SK-N-DZ (cell line): ENCODE data around the gene TMEM121B.

Experiments
- DNase-seq: peaks from one replicate; pipeline ENCODE4 v3.0.0-alpha.2; 2015; ENCODE audit warnings: low spot score

TMEM121B gene

DNA sequence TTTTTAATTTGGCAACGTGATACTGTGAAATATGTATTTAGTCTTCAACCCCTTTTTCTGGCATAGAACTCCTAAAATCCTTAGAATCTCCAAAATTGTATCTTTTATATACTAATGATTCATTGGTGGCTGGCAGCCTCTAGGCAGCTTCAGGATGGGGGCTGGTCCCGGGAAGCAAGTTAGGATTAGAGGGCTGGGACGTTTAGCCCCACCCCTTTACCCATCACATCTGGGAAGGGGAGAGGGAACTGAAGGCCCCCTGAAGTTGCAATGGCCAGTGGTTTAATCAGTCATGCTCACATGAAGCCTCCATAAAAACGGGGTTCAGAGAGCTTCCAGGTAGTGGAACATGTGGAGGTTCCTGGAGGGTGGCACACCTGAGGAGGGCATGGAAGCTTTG is 29.3 kb downstream of the TMEM121B start:
- no peak for DNase-seq

DNA sequence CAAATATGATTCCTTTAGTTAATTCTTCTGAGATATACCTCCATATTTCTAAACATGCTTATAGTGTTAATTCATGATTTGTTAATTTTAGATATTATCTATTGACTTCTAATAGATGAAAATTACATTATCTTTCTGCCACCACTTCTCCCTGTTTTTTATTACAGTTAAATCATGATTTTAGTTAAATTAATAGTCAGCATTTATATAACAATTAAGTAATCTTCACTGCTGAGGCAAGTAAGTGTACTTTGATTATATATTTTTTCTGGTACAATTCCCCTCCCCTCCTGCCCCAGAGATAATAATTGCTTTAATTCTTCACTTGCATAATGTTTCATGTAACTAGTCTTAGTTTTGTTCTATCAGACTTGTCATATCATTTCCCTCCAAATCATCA is 30.6 kb downstream of the TMEM121B start:
- DNase-seq: no peak

GRCh38 chr22:17087498-17088131 is 33.5 kb downstream of the TMEM121B start:
- no peak for DNase-seq

DNA sequence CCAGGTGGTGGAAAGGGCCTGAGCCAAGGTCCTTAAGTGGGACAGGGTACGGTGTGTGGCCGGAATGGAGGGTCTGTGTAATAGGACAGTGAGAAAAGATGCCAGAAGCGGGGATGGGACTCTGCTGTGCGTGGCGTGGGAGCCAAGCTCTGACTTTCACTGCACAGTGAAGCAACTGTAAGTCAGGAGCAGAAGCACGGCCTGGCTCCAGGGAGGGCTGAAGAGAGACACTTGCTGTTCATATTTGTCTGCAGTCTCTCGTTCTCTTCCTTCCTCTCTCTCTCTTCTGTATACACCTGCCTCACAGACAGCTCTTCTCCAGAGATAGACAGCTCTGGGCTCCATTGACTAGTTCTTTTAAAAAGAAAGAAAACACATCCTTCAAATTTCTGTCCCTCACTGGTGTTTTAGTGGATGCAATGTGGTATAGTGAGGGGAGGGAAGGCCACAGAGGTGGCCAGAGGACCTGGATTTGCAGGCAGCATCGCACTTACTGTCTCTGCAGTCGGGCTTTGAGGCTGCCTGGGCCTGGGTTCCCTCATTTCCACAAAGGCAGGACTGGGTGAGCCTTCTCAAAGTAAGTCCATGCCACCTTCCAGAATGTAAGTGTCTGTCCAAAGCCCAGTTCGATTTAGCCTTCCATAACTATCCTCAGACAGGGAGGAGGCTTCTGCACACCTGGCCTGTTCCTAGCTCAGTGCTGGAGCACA is 34.2 kb downstream of the TMEM121B start:
- DNase-seq: no peak

DNA sequence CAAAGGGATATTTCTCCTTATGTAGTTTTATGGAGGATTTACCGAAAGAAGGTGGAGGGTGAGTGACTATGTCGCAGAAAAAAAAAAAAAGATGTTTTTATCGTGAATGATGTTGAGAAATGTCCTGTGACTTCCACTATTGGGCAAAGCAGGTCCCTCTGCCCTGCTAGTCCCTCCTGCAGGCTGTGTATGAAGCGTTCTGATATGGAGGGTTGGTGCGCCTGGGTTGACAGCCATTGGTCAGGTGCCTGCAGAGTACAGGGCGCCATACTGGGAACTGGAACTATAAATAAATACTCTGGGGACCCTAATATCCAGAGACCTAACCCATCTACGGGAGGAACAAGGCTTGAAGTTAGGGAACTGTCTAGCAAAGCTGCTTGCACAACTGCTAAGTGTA is 34.9 kb downstream of the TMEM121B start:
- DNase-seq: no peak

DNA sequence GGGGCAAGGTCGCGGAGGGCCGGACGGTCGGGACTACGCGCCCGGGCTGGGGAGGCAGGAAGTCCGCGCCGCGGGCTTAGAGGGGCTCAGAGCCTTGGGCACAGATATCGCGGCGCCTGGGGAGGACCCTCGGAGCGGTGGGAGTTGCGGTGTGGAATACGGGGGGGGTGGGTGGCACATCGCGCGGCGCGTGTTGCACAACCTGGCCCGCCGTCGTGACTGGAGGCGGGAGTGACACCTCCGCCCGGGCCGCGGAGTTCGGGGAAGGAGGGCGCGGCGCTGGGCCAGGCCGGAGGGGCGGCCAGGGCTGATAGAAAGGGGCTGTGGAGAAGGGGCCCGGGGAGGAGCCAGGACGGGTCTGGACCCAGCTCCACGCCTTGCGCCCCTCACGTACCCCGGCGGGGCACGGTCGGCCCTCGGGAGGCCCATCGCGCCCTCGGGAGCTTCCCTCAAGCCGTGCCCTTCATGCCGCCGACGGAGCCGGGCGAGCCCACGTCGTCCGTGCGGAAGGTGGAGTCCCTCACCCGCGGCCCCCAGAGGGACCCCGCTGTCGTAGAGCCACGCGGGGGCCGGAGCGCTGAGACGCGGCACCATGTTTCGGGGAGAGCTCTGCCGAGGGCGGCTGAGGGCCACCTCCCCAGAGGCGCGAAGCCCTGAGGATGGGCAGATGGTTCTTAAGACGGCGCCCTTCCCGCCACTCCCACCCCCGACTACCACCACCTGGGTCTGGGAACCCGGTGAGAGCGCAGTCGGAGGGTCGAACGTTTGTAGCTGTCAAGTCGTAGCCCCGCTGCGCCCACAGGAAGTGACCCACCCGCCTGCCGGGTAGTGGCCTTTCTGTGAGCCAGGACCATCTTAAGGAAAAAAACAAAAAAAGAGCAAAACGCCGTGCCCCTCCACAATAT is 35.6 kb downstream of the TMEM121B start:
- DNase-seq: no peak

GRCh38 chr22:17084554-17085276 is 36.4 kb downstream of the TMEM121B start, which contains the start of gene IL17RA:
IL17RA (plus strand) TSS chr22:17085000; CDS start chr22:17085092, 92 bp downstream.
- peak; percentile 75 for DNase-seq

- DNase-seq: no peak
These were observed 37.2 kb downstream of the TMEM121B start for GRCh38 chr22:17083811-17084441.

DNA sequence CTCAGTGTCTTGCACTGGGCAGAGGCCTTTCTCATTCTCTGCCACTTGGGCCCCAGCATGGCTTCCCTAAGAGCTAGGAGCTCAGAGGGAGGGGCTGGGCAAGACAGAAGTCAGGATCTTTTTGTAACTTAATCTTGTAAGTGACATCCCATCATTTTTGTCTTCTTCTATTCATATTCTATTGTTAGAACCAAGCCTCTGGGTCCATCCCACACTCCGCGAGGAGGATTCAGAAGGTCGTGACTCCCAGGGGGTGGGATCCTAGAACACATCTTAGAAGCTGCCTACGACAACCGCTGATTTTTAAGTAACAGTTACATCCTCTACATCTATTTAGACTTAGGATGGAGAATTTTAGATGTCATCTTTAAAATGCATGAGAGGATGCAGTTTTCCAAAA is 37.9 kb downstream of the TMEM121B start:
- no peak for DNase-seq

DNA sequence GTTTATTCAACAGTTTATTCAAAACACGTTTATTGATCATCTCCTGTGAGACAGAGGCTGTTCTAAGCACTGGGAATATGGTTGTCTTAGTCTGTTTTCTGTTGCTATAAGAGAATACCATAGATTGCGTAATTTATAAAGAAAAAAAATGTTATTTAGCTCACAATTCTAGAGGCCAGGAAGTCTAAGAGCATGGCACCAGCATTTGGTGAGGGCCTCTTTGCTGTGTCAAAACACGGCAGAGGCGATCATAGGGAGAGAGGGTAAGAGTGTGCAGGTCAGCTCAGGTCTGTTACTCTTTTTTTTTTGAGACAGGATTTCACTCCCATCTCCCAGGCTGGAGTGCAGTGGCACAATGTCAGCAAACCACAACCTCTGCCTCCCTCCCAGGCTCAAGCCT is 41.6 kb downstream of the TMEM121B start:
- DNase-seq: no peak

GRCh38 chr22:17077255-17077654 is 43.9 kb downstream of the TMEM121B start:
- no peak for DNase-seq

GRCh38 chr22:17074648-17075002 is 46.5 kb downstream of the TMEM121B start:
- DNase-seq: no peak

DNA sequence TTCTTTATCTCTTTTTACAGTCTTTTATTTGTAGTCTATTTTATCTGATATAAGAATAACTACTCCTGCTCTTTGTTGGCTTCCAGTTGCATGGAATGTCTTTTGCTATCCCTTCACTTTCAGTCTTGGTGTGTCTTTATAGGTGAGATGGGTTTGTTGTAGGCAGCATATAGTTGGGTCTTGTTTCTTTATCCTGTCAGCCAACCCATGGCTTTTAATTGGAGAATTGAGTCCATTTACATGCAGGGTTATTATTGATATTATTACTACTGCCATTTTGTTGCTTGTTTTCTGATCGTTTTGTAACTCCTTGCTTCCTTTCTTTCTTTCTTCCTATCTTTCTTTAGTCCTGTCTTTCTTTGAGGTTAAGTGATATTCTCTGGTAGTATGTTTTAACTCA is 48.3 kb downstream of the TMEM121B start:
- DNase-seq: no peak
